ENCODE measurements around the gene SMPD3.

SMPD3 gene

DNA sequence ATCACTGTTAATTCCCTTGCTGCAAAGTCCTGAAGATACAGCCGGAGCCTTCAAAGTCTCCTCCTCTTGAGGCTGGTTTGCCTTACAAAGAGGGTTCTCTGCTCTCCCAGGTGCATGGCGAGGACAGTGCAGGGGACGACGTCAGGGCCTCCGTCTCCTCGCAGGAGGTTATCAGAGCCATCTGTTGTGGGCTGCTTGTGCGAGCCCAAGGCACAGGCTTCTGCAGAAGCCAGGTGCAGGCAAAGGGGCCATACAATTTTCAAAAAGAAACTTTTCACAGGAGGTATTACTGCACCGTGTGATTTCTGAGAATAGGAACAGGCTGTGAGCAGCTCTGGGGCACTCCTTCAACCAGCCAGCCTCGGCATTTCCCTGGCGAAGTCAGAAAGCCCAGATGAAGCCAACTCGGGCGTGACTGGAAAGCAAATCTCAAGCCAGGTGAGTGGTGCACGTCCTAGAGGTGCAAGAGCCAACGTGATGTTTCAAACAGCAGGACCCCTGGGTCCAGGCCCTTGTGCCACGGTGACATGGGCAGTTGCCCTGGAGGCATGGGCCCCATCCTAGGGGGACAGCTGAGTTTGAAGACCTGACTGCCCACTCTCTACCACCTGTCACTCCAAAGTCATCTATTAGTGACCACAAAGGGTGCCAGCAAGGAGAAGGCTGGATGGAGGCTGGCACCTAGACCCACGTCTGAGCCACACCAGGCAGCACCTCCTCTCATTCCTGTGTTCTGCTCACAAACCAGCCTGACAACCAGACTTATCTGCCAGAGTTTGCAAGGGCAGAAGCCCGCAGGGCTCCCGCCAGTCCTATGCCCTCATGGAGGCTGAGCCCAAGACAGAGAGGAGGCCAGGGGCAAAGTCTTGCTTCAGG is 68.6 kb downstream of the SMPD3 start:
- FAIRE-seq = no peak

- FAIRE-seq = no peak
Observed at GRCh38 chr16:68378436-68379415, 69.6 kb downstream of the SMPD3 start.

GRCh38 chr16:68377667-68378393 is 70.5 kb downstream of the SMPD3 start:
- no peak for FAIRE-seq

GRCh38 chr16:68377221-68377620 is 71.1 kb downstream of the SMPD3 start:
- no peak for FAIRE-seq

DNA sequence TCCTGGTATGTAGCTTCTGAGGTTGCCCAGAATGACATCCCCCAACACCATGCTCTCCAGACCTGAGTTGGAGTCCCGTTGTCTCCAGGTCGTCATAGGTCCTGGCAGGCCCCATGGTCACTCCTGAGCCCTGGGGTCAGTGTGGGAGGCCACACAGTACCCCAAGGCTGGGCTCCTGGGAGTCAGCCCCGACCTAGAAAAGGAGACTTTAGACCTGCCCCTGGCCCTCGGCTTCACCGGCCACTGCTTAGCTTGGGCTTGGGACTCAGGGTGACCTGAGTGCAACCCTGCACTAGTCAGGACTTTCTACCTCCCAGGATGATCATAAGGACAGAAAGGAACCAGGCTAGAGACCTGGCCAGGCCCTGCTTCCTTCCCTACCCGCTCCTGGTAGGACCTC is 71.7 kb downstream of the SMPD3 start:
- FAIRE-seq = no peak

- no peak for FAIRE-seq
Observed at GRCh38 chr16:68375801-68376536, 72.3 kb downstream of the SMPD3 start.

DNA sequence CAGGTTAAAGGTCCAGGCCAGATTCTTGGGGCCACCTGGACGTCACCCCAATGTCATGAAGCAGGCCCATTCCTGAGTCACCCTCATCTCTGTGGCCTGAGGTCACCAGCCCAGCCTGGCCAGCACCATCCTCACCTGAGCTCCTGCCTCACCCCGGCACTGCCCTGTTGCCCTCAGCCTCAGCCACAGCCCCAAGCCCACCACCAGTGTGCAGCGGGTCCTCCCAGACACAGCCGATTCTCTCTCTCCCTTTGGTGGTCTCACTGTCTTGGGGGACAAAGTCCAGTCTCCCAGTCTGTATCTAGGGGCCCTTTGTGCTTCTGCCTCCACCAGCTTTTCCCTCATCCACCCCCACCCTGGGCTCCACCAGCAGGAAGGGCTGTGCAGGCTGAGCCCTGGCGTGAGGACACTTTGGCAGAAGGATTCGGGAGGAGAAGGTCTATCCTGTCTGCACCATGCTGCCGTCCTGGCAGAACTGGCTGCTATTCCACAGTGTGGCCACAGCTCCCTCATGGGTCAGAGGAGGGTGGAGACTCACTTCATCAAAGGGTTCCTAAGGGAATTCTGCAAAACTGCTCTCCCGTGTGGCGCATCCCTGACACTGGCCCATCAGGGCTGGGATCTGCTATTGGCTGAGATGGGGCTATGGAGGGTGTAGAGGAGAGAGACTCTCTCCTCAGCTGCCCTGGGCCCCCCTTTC is 73.2 kb downstream of the SMPD3 start:
- FAIRE-seq = no peak

- FAIRE-seq = no peak
Observed at GRCh38 chr16:68374246-68374805, 74.0 kb downstream of the SMPD3 start.

- no peak for FAIRE-seq
Observed at GRCh38 chr16:68373528-68374245, 74.6 kb downstream of the SMPD3 start.

DNA sequence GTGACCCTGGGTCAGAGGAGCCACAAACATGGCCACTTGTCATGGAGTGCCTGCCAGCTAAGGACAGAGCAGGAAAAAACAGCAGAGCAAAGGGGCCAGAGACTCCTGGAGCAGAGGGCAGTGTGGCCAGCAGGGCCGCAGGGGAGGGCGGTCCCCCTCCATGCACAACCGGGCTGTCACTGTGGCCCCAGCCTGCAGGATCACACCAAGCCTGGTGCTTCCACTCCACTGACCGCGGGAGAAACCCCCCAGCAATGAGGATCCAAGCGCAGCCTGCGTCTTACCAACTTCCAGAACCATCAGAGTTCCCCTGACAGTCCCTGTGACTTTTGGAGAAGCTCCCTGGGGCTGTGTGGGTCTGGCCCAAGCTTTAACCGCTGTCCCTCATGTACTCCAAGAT is 75.5 kb downstream of the SMPD3 start:
- FAIRE-seq = no peak

DNA sequence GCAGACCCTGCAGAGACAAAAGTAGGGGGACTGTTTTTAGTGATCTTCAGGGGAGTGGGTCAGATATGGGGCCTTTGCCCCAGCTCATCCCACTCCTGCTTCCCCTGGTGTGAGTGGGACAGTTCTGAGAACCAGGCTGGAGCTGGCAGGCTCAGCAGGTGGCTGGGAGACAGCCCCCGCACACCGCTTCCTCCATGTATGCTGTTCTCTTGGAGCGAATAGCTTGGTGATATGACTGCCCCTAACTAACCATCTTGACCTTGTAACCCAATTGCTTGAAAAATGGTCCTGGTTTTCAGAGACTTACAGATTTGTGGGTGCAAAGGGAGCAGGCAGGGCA is 76.0 kb downstream of the SMPD3 start:
- FAIRE-seq = no peak

GRCh38 chr16:68371706-68372380 is 76.5 kb downstream of the SMPD3 start:
- FAIRE-seq = no peak

DNA sequence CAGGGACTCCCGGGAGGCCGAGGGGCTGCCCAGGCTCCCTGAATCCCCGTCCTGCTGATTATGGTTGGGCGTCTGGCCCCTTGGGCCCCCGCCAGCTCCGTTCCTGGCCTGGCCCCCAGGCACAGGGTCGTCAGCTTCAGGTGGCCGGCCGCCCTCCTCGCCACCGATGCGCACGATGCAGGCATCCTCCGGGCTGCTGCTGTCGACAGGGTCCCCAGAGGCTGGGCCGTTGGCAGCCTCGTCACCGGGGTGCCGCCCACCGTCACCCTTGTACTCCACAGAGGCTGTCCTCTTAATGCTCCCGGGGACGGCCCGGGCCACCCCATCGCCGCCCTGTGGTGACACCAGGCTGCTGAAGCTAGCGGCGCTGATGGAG is 77.0 kb downstream of the SMPD3 start:
- FAIRE-seq = no peak

- FAIRE-seq = no peak
Observed at GRCh38 chr16:68370581-68371275, 77.6 kb downstream of the SMPD3 start.

GRCh38 chr16:68369697-68370580 is 78.4 kb downstream of the SMPD3 start:
- FAIRE-seq = no peak

DNA sequence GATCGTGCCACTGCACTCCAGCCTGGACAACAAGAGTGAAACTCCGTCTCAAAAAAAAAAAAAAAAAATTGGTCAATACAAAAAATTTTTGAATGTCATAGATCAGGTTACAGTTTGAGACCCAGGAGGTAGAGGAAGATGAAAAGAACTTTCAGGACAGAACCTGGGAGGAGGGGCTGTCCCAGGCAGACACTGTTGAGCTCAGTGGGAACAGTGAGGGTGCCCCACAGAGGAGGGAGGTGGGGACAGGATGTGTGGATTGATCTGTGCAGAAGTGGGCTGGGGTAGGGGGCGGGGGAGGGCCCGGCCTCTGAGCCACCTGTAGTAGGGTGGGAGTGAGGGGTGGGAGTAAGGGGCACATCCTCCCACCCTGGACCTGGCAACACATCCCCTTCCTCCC is 79.1 kb downstream of the SMPD3 start:
- no peak for FAIRE-seq

- FAIRE-seq = no peak
Observed at GRCh38 chr16:68368301-68368888, 79.9 kb downstream of the SMPD3 start.

DNA sequence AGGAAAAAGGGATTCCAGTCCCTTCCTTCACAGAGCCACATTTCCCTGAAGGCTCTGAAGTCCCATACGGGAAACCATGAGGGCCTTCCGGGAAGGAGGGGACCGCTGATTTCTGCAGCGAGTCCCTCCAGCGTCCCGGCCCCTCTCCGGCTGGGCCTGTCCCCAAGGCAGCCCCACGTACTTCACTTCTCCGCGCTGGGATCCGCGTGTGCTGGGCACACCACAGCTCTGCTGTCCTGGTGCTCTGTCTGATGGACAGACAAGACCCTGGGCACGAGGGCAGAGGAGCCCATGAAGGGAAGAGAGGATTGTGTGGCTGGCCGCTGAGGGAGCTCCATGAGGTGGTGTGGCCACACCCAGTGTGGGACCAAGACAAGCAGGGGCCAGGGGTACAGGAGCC is 80.4 kb downstream of the SMPD3 start:
- FAIRE-seq = no peak

Measured in colon (tissue), 2 donors.